ENCODE results near the gene R3HDML. TPM values are rescaled to one million over a fixed set of nuclear protein-coding genes. Genes with fewer than 3 reads are reported as not detected.

Gene R3HDML
- total RNA-seq, 4 donors from 2014 or later: not detected

DNA sequence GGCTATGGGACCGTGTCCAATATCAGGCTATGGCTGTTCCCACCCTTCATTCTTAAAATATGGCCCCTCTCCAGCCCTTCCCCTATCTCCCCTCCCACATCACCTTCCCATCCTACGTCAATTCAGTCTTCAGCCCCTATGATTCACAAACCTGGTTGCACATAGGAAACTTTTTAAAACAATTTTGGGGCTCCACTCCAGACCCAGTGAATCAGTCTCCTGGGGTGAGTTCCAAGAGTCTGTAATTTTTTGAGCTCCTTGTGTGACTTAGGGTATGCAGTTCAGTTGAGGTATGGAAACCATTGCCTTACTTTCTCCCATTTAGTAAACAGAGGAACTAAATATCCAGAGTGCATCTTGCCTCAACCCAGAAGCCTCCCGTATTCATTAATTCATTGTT lies 24.2 kb downstream of the R3HDML start:
- Histone ChIP-seq H3K9me3 (no peaks in the 10 kb centered on the region), H3K27ac (no peak overlapping the region), H3K4me1 (no peaks in the 10 kb centered on the region), H3K36me3 (no peaks in the 10 kb centered on the region), H3K4me3 (no peak overlapping the region), H3K27me3 (no peaks in the 10 kb centered on the region)
- DNase-seq (ENCODE audit: low spot score in 2 of 2): no peak
- WGBS, 2 donors: 72 to 86% methylated on average over 3 of the region's 3 CpGs
- no peak for TF ChIP-seq POLR2A (IDR thresholded peaks at IDR 0.05)

DNA sequence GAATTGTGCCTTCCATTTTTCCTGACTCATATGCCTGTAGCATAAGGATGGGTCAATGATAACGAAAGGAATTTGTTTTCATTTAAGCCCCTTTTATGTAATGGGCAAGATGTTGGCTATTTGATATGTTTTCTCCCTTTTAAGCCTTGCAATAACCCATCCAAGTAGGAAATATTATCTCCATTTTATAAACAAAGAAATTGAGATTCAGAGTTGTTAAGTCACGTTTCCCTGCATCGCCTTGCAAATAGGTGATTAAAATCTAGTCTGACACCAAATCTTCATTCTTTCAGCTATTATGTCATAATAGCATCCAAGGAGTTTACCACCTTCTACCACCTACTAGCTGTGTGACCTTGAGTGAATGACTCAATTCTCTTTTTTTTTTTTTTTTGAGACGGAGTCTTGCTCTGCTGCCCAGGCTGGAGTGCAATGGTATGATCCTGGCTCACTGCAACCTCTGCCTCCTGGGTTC lies 25.7 kb downstream of the R3HDML start:
- WGBS, 2 donors: 79 to 83% methylated on average over 4 of the region's 4 CpGs
- TF ChIP-seq EP300 (IDR thresholded peaks at IDR 0.05): no peak
- no peak for TF ChIP-seq POLR2A (IDR thresholded peaks at IDR 0.05)
- TF ChIP-seq, protein P1, sequence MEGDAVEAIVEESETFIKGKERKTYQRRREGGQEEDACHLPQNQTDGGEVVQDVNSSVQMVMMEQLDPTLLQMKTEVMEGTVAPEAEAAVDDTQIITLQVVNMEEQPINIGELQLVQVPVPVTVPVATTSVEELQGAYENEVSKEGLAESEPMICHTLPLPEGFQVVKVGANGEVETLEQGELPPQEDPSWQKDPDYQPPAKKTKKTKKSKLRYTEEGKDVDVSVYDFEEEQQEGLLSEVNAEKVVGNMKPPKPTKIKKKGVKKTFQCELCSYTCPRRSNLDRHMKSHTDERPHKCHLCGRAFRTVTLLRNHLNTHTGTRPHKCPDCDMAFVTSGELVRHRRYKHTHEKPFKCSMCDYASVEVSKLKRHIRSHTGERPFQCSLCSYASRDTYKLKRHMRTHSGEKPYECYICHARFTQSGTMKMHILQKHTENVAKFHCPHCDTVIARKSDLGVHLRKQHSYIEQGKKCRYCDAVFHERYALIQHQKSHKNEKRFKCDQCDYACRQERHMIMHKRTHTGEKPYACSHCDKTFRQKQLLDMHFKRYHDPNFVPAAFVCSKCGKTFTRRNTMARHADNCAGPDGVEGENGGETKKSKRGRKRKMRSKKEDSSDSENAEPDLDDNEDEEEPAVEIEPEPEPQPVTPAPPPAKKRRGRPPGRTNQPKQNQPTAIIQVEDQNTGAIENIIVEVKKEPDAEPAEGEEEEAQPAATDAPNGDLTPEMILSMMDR (IDR thresholded peaks at IDR 0.05): no peak
- Histone ChIP-seq H3K27ac (no peak overlapping the region), H3K4me1 (no peaks in the 10 kb centered on the region), H3K36me3 (no peaks in the 10 kb centered on the region), H3K9me3 (no peaks in the 10 kb centered on the region), H3K27me3 (no peaks in the 10 kb centered on the region), H3K4me3 (no peak overlapping the region)
- DNase-seq (ENCODE audit: low spot score in 2 of 2): no peak

DNA sequence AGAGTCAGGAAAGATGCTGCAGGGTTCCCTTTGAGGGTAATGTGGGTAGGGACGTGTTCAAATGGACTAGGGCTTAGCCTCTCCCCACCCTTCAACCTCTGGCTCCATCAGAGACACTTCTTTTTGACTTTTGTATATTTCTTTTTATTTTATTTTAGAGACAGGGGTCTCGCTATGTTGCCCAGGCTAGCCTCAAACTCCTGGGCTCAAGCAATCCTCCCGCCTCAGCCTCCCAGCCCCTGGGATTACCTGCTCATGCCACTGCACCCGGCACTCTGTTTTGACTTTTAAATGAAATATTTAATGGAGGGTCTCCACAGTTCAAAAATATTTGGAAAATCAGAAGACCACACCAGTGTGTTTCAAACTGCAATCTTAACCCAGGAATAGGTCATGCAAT lies 27.2 kb downstream of the R3HDML start:
- no peak for DNase-seq (ENCODE audit: low spot score in 2 of 2)
- H3K27ac ChIP-seq: no peak overlapping the region
- H3K9me3 ChIP-seq: no peaks in the 10 kb centered on the region
- no peak overlapping the region for H3K4me3 ChIP-seq
- TF ChIP-seq, protein P1 (IDR thresholded peaks at IDR 0.05): no peak
- no peak for TF ChIP-seq EP300 (IDR thresholded peaks at IDR 0.05)
- no peaks in the 10 kb centered on the region for H3K27me3 ChIP-seq
- no peaks in the 10 kb centered on the region for H3K4me1 ChIP-seq
- H3K36me3 ChIP-seq: no peaks in the 10 kb centered on the region
- WGBS, 2 donors: 78 to 84% methylated on average over 4 of the region's 4 CpGs

DNA sequence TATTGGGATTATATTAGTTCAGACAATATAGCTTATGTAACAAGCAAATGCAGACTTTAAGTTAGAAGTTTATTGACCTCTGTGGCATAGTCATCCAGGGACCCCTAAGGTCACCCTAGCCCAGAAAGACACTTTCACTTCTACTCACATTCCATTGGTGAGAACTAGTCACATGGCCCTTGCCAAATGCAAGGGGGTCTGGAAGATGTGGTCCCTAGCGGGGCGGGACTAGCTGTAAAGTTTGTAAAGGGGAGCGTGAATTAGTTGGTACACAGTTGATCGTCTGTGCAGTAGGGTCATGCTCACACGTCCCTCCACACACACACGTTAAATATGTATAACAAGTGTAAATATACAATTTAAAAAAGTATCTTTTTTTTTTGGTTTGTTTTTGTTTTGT lies 27.9 kb downstream of the R3HDML start:
- Histone ChIP-seq H3K9me3 (no peaks in the 10 kb centered on the region), H3K4me3 (no peak overlapping the region), H3K36me3 (no peaks in the 10 kb centered on the region), H3K27me3 (no peaks in the 10 kb centered on the region), H3K27ac (no peak overlapping the region), H3K4me1 (no peaks in the 10 kb centered on the region)
- DNase-seq (ENCODE audit: low spot score in 2 of 2): no peak
- TF ChIP-seq, protein P1 (IDR thresholded peaks at IDR 0.05): no peak
- no peak for TF ChIP-seq EP300 (IDR thresholded peaks at IDR 0.05)
- no peak for TF ChIP-seq POLR2A (IDR thresholded peaks at IDR 0.05)
- WGBS, 2 donors: 84 to 85% methylated on average over 6 of the region's 6 CpGs

DNA sequence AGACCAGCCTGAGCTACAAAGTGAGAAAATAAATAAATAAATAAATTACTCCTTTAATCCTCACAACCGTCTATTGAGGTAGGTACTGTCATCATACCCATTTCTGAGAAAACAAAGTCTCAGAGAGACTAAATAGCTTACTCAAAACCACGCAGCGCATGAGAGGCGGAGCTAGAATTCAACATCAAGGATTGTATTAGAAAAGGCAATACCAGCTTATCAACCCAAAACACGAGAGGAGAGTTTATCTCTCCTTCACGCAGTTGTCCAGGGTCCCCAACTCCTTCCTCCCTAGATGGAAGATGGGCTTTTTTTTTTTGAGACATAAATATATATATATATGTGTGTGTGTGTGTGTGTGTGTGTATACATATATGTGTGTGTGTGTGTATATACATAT lies 30.9 kb downstream of the R3HDML start:
- TF ChIP-seq EP300 (IDR thresholded peaks at IDR 0.05) (no peak), POLR2A (IDR thresholded peaks at IDR 0.05) (no peak)
- TF ChIP-seq, protein P1 (IDR thresholded peaks at IDR 0.05): no peak
- no peaks in the 10 kb centered on the region for H3K4me1 ChIP-seq
- no peaks in the 10 kb centered on the region for H3K36me3 ChIP-seq
- no peak overlapping the region for H3K4me3 ChIP-seq
- no peaks in the 10 kb centered on the region for H3K9me3 ChIP-seq
- H3K27me3 ChIP-seq: no peaks in the 10 kb centered on the region
- no peak overlapping the region for H3K27ac ChIP-seq
- no peak for DNase-seq (ENCODE audit: low spot score in 2 of 2)
- WGBS, 2 donors: 92 to 93% methylated on average over 6 of the region's 6 CpGs

- no peaks in the 10 kb centered on the region for H3K27me3 ChIP-seq
- no peaks in the 10 kb centered on the region for H3K36me3 ChIP-seq
- no peak overlapping the region for H3K4me3 ChIP-seq
- TF ChIP-seq, protein P1 (IDR thresholded peaks at IDR 0.05): no peak
- no peak for TF ChIP-seq POLR2A (IDR thresholded peaks at IDR 0.05)
- TF ChIP-seq EP300 (IDR thresholded peaks at IDR 0.05): no peak
- H3K27ac ChIP-seq: no peak overlapping the region
- WGBS, 2 donors: 60 to 65% methylated on average over 6 to 8 of the region's 9 CpGs
- no peak for DNase-seq (ENCODE audit: low spot score in 2 of 2)
- H3K9me3 ChIP-seq: no peaks in the 10 kb centered on the region
- H3K4me1 ChIP-seq: no peaks in the 10 kb centered on the region
Measured at GRCh38 chr20:44370639-44371218, 33.9 kb downstream of the R3HDML start.

Measured in tibial nerve (tissue), 4 donors.